Activated CD4-positive, alpha-beta T cell treated with anti-CD3 and anti-CD28 coated beads, Interleukin-2, Interleukin-6, amounts not matched to agents 100 ng/mL and 50 ng/mL, durations not matched to agents 16 hours and 8 hours (primary cell): ENCODE data around the gene MSI2.
A peak's percentile ranks its signal among the peaks of the same experiment; 100 is the strongest.

Experiments
- DNase-seq: peaks from one replicate; pipeline ENCODE4 v3.0.0-alpha.2; 2020

MSI2 gene

DNA sequence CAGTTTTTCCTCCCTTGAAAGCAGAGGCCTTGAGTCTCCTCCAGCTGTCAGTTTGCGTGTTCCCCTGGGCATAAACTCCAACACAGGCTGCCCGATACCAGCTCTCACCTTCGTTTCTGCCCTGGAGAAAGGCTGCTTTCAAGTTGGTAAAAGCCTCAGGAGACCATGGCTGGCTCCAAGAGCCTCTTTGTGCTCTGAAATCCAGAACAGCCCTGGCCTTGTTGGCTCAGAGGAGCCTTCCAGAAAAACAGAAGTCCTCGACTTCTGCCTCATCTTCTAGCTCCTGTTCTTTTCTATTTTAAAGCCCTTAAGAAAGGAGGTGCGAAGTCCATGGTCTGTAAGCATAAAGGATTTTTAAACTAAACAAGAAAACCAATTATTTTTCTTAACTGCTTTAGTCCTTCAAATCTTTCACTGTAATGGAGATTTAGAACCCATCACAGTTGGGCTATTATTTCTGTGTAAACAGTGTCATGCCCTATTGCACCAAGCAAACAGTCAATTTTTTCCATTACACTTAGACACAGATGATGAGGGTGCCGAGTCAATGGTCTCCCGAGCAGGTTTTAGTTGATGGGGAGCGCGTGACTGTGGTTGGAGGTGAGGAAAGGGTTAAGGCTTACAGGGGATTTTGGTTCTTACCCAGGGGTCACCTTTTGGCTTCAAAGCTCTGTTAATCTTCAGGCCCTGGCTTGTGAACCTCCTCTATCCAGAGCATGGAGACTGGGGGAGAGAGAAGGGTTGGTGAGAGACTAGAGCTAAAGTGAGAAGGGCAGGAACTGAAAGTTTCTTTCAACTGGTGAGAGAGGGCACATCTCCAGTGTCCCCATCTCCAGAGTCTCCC is 212.8 kb downstream of the MSI2 start:
- no peak for DNase-seq

DNA sequence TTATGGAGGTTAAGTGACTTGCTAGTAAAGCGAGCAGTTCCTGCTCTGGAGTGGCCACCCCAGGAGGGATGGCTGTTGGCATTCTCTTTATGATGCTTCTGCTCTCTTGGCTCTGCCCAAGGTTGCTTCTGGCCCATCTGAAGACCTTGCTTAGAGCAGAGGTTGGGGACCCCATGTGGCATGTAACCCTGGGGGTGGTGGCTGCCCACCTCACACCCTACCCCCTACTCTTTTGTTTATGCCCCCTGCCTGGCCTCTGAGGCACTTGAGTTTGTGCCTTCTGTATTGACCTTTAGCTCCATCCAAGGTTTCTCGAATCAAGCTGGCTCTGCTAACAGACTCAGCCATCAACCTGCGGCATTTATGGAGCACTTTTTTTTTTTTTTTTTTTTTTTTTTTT is 214.6 kb downstream of the MSI2 start:
- DNase-seq, result no peak

GRCh38 chr17:57471868-57472368 is 215.6 kb downstream of the MSI2 start:
- no peak for DNase-seq

DNA sequence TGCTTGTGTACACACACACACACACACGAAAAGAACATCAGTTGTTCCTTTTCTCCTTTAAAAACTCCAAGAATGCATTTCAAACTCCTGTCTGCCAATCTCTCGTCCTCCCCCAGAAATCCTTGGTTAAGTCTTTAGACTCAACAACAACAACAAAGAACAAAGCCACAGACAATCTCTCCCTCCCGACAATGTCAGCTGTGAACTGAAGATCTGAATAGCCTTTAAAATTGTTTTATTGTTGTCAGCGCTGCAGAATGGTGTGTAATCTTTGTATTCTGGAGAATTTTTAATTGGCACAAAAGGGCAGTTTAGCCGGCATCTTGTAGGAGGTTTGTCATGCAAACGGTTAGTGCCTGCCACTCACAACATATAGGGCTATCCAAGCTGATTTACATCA is 219.5 kb downstream of the MSI2 start:
- DNase-seq, result no peak

DNA sequence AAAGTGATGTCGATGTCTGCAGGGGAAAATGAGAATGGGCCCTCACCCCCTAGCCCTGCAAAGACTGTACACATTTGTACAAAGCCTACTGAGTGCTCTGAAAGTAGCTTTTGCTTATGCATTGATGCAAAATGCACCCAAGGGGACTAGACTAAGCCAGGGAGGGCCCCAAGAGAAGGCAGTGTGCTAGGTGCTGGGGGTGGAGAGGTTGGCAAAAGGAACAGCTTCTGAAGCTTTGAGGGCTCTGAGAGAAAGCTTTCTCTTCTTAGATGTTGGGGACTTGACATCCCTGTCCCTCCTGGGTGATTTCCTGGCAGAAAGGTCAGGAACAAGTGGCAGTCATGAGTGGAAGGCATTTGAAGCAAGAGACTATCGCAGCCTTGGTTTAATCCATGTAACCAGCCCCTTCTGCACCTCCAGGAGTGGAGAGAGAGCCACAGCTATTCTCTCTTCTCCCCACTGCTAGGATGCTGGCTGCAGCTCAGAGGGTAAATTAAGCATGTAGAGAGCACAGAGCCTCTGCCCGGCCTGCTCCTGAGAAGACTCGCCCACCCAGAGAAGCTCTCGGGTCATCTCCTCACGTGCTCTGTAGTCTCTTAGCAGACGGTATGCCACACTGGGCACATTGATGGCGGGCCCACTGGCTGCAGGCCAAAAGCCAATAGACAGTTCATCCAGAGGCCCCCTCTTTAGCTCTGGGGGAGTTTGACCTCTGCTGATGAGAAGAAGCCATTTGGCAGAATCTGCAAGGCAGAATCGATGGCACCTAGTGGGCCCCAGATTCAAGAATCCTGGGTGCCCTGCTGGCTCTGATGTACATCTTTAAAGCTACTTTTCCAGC is 221.4 kb downstream of the MSI2 start:
- no peak for DNase-seq

- no peak for DNase-seq
Observed at GRCh38 chr17:57478478-57479250, 222.3 kb downstream of the MSI2 start.

DNA sequence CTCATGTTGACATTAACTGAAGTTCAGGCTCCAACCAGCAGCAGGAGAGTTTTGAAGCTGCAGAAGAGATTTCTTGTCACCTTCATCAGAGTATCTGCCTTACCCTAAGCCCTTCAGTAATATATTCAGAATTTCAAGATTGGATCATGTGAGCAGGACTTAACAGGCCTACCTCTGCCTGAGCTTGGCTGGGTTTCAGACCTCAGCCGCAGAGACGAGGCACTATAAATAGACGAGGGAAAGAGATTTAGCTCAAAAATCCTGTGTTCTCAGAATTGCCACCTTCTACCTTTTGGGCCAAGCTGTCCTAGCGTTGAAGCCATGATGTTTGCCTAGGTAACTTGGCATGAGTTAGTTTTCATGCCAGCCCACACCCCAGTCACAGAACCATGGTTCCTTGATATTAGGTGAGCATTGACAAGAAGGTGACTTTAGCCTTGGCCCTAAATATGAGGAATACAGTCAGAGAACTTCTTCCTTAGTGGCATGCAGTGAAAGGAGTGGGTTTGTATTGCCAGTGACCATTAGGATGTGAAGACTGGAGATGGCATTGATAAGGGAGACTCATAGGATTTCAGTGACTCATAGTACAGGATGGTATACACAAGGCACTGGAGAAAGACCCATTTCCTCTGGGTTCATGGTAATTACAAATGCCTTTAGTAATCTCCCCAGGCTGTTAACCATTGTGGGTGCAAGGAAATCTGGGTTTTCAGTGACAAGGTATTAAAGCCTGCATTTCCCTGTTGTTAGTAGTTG is 224.3 kb downstream of the MSI2 start:
- DNase-seq, result no peak

DNA sequence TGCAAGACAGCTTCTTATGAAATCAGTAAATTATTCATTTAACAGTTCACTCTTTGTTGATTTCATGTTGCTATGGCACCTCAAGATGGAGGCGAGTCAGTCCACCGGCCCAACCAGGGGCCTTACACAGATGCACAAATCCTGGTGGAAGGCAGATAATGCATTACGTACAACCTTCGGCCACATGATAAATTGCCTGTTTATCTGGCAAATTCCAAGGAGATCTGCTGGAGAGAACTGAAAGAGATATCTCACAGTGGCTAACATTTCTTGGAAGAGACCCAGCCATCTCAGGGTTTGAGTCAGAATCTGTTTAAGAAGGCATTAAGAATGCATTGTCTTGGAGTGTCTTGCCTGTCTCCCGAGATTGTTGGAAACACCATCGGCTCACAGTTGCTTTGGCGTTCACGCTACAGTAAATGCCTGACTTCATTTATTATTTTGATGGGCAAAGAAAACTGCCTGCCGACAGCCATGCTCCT is 225.6 kb downstream of the MSI2 start:
- no peak for DNase-seq

DNA sequence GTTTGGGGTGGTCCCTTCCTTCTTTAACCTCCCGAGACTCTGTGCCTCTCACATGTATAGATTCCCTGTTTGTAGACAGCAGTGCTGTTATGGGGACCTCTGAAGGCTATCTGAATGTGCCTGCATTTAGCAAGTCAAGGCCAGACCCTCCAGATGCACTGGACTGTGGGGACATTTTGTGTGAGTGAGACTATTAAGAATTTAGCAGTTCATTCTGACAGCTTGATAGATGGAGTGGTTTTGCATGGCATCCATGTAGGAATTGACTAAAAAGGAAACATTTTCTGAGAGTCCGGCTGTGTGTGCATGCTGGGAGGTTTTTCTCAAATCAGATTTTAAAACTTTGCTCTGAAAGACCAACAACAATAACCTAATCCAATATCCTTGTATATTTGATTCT is 226.3 kb downstream of the MSI2 start:
- no peak for DNase-seq

GRCh38 chr17:57484081-57484666 is 227.9 kb downstream of the MSI2 start:
- DNase-seq, result no peak

GRCh38 chr17:57484826-57485565 is 228.7 kb downstream of the MSI2 start:
- peak; percentile 20 for DNase-seq

- no peak for DNase-seq
Observed at GRCh38 chr17:57485566-57485865, 229.2 kb downstream of the MSI2 start.

GRCh38 chr17:57485916-57486881 is 229.9 kb downstream of the MSI2 start:
- DNase-seq, result no peak

DNA sequence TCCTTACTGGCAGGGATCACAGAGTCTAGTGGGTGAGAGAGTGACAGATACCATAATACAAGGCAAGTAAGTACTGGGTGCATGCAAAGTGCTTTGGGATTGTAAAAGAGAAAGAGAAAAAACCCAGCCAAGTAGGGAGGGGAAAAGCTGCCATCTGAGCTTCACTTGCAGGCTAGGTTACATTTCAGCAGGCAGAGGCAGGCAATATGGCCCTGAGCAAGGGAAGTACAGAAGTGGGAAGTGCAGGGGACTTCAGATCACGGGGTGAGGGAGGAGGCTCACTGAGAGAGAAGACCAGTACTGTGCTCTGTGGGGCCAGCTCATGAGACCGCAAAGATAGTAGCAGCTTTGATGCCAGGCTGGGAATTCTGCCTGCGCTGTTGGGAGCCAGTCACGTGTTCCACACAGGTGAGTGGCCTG is 230.6 kb downstream of the MSI2 start:
- no peak for DNase-seq

- no peak for DNase-seq
Observed at GRCh38 chr17:57487573-57487972, 231.2 kb downstream of the MSI2 start.

DNA sequence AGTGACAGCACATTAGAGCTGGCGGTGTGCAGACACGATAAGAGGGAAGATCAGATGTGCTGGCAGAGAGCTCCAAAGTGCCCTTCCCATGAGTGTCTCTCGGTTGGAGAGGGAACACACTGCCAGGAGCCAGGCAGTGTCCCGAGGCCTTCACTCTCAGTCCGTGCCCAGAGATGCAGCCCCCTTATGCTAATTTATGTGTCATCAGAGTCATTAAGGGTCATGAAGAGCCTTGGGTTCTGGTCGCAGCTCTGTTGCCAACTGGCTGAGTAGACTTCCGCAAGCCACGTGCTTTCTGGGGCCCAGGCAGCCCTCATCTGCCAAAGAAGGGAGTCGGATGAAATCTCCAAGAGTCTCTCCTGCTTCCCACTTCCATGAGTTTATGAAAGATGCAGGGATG is 232.5 kb downstream of the MSI2 start:
- DNase-seq, result no peak

- DNase-seq, result no peak
Observed at GRCh38 chr17:57489321-57489720, 233.0 kb downstream of the MSI2 start.

DNA sequence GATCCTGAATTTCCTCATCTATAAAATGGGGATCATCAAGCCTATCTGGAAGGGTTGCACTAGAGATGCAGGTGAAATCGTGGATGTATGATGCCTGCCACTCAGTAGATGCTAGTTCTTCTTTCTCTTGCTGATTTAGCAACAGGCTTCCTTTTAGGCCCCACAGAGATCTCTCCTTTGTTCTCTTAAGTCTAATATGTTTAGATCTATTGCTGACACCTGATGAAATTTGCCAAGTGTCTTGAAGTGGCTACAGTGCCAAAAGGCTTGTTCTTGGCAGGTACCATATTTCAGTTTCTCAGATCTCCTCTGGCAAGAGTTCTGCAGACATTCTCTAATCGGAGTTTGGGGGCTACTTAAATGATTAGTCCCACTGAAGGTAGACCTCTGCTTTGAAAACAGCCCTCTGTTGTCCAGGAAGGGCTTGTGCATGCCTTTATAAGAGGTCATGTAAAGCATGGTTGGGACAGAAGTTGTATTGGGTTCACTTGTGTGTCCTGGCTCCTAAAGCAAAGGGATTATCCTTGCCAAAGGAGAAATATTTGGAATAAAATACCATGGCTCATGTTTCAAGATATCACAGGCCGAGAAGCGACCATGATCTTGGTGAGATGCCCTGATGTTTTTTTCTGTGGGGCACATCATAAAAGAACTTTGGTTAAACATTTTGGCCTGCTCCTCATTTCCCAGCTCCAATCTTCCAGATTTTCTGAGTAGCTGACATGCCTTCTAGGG is 234.0 kb downstream of the MSI2 start:
- no peak for DNase-seq

DNA sequence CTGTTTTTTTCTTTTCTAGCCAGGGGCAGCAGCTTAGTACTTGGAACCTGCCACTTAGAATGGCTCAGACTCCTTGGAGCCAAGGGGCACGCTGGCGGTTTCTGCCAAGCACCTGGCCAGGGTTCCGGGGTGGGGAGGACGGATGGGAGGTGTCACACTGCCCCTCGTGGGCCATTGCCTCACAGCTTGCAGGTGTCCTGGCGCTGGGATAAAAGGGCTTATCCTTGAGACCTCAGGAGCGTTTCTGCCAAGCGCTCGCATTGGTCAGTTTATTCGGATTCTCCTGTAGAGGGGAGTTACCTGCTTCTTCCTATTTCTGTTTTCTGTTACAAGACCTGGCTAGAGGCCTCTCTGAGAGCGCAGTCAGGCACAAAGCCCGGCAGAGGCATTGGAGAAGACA is 234.6 kb downstream of the MSI2 start:
- no peak for DNase-seq
